Measurements from ENCODE around the gene PWWP2B.

Gene PWWP2B

GRCh38 chr10:132407846-132408278 lies 10.9 kb downstream of the PWWP2B start:
- no peak for DNase-seq (ENCODE audit: low spot score)

GRCh38 chr10:132408367-132408781 lies 11.4 kb downstream of the PWWP2B start:
- DNase-seq (ENCODE audit: low spot score), result no peak

- DNase-seq (ENCODE audit: low spot score), result no peak
These were observed 12.0 kb downstream of the PWWP2B start for GRCh38 chr10:132408823-132409666.

- DNase-seq (ENCODE audit: low spot score), result no peak
These were observed 12.6 kb downstream of the PWWP2B start for GRCh38 chr10:132409667-132410028.

- DNase-seq (ENCODE audit: low spot score), result no peak
These were observed 13.2 kb downstream of the PWWP2B start for GRCh38 chr10:132410056-132410778.

- no peak for DNase-seq (ENCODE audit: low spot score)
These were observed 14.0 kb downstream of the PWWP2B start for GRCh38 chr10:132410779-132411532.

GRCh38 chr10:132411561-132412253 lies 14.7 kb downstream of the PWWP2B start:
- no peak for DNase-seq (ENCODE audit: low spot score)

GRCh38 chr10:132412316-132413192 lies 15.6 kb downstream of the PWWP2B start:
- no peak for DNase-seq (ENCODE audit: low spot score)

- no peak for DNase-seq (ENCODE audit: low spot score)
These were observed 16.5 kb downstream of the PWWP2B start for GRCh38 chr10:132413226-132414205.

GRCh38 chr10:132414402-132415016 lies 17.5 kb downstream of the PWWP2B start:
- no peak for DNase-seq (ENCODE audit: low spot score)

- no peak for DNase-seq (ENCODE audit: low spot score)
These were observed 18.3 kb downstream of the PWWP2B start for GRCh38 chr10:132415255-132415654.

GRCh38 chr10:132415956-132416355 lies 19.0 kb downstream of the PWWP2B start:
- DNase-seq (ENCODE audit: low spot score), result no peak

GRCh38 chr10:132416566-132417256 lies 19.7 kb downstream of the PWWP2B start:
- DNase-seq (ENCODE audit: low spot score), result no peak

- DNase-seq (ENCODE audit: low spot score), result no peak
These were observed 20.4 kb downstream of the PWWP2B start for GRCh38 chr10:132417257-132417910.

- no peak for DNase-seq (ENCODE audit: low spot score)
These were observed 21.0 kb downstream of the PWWP2B start for GRCh38 chr10:132417957-132418441.

GRCh38 chr10:132418527-132419416 lies 21.8 kb downstream of the PWWP2B start:
- no peak for DNase-seq (ENCODE audit: low spot score)

All from ecto neural progenitor cell (in vitro differentiated cells).